GM10847 (cell line): ENCODE data around the gene ZC3H7A.

Experiments
- POLR2A ChIP-seq: IDR thresholded peaks from 2 replicates; pipeline ENCODE4 v1.6.1; 2011; ENCODE audit not compliant: insufficient read length; ENCODE audit errors: extremely low read depth

The ZC3H7A gene

DNA sequence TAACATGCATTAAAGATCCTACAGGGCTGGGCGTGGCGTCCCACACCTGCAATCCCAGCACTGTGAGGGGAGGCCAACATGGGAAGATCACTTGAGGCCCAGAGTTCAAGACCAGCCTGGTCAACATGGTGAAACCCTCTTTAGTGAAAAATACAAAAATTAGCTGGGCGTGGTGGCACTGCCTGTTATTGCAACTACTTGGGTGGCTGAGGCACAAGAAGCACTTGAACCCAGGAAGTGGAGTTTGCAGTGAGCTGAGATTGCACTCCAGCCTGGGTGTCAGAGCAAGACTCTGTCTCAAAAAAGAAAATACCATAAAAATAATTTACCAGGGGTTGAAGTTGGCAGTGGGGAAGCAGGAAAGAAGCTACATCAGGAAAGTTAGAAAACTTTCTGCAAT lies 67.3 kb downstream of the ZC3H7A start:
- no peak for TF ChIP-seq POLR2A

DNA sequence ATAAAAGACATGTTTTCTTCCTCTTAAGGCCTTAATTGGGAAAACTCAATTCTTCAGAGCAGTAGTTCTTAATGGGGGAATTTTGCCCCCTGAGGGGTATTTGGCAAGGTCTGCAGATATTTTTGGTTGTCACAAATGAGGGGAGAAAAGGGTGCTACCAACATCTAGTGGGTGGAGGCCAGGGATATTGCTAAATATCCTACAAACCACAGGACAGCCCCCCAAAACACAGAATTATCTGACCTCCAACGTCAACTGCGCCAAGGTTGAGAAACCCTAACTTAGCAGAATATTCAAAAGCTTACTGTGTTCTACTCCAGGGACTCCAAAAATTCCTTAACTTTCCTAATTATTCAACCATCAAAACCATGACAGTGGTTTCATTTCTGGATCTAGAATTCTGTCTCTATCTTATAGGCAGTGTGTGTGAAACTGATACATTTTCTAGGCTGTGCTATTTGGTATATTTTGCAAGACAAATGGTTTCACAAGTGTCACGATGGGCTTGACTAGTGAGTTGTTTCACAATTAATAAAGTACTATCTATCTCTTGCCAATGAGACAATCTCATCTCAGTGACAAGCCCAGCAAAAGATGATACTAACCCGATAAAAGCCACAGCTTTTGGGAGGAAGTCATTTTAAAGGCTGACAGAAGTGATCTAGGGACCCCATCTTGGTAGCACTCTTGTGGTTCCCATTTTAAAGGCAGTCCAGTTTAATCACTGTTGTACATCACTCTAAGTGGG lies 69.1 kb downstream of the ZC3H7A start:
- TF ChIP-seq POLR2A: no peak

DNA sequence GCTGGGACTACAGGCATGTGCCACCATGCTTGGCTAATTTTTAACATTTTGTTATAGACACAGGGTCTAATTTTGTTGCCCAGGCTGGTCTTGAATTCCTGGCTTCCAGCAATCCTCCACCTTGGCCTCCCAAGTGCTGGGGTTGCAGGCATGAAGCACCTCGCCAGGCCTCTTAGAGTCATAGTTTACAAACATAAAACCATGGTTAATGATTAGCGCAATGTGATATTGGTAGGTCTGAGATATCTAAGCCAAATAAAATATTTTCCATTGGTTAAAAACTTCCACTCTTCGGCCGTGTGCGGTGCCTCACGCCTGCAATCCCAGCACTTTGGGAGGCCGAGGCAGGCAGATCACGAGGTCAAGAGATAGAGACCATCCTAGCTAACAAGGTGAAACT lies 71.0 kb downstream of the ZC3H7A start:
- no peak for TF ChIP-seq POLR2A

DNA sequence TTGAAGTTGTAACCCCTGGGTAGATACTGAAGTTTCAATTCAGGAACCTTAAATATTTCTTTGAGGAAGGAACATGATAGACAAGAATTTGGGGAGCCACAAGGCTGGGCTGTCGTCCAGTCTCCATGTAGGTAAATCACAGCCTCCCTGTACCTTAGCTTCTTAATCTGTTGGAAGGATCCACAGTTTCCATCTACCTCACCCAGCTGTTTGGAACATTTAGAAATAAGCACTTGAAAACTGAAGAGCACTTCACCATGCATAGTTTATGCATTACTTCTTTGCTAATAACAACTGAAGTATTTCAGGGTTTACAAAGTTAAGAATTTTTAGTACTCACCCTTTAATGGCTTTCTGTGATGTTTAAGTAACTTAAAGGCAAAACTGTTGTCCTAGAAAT lies 71.6 kb downstream of the ZC3H7A start:
- TF ChIP-seq POLR2A: no peak

DNA sequence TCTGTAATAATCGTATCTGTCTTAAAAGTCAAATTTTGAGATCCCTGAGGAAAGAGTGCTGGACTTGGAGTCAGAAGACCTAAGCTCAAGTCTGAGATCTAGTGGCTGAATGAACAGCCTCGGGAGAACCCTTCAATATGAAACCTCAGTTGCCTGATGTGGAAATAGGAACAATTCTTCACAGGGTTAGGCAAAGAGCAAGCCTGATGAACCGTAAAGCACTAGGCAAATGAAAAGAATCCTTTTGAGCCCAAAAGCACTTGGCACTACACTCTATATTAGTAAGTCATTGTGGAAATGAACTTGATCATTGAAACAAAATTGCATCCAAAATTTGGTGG lies 74.6 kb downstream of the ZC3H7A start:
- no peak for TF ChIP-seq POLR2A

DNA sequence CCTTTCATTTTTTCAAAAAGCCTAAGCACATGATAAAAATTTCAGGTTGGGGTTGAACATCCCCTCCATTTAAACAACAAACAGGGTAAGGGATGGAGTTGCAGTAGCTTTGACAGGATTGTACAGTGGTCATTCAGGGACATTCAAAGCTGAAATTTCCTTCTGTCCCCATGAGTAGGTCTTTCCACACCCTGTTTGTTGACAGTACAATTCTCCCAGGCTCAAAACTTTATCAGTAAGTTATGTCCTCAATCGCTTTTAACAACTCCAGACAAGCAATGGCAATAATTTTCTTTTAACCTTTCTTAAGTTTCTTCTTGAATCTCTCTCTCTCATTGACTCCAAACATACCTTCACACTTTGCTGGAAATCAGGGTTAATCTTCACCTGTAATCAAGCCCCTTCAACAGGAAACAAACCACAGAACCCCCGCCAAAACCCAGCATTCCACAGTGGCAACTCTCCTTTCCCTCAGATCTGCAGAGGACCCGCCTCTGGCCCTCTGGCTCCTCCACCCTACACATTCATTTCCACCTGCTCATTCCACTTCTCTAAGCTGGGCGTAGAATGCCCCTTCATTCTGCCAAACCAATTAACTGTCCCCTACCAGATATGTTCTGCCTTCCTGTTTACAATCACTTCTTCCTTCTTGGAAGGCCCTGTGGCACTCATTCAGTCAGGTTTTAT lies 75.1 kb downstream of the ZC3H7A start:
- no peak for TF ChIP-seq POLR2A

DNA sequence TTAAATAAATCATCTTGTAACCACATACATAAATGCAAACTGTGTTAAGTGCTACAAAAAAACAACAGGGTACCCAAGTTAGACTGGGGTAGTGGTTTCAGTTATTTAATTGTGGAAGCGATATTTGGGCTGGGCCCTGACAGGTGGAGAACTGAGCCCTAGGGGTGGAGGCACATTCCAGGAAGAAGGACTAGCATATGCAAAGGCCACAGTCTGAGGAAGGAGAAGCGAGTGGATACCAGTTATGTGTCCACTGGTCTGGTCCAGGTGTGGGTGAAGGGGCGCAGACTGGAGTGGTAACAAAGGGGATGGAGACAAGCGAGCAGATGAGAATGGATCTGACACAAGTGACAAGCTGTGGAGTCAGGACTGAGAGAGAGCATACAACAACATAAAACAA lies 77.3 kb downstream of the ZC3H7A start:
- TF ChIP-seq POLR2A: no peak

DNA sequence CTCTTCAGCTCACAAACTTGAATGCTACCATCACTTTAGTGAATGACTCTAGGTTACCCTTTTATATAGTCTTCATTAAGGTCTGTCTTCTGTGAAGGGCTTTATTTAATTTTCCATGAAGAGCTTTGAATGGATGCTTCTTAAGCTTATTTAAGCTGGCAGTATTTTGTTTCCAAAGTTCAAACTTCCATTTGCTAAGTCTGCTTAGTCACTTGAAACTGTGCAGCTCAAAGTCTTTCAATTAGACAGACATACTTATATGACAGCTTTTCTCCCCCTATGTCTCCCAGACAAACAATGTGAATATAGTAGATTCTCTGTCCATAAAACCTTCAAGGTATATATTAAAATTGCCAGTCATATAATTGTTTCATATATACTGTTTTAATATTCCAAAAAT lies 77.9 kb downstream of the ZC3H7A start:
- no peak for TF ChIP-seq POLR2A

DNA sequence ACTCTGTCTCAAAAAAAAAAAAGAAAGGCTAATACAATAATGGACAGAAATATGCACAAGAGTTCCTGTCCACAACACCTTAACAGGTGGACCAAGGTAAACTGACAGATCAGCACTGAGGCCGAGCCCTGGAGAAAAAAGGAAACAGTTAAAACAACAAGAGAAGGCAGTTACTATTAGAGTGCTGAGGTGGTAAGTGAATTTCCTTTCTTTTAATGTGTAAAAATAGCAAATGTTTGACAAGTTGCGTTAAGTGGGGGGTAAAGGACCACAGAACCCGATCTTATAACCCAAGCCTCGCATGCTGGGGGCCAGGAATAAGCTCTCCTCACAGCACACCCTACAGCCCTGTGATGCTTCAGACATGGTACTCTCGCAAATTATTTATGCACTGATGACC lies 79.2 kb downstream of the ZC3H7A start:
- TF ChIP-seq POLR2A: no peak

DNA sequence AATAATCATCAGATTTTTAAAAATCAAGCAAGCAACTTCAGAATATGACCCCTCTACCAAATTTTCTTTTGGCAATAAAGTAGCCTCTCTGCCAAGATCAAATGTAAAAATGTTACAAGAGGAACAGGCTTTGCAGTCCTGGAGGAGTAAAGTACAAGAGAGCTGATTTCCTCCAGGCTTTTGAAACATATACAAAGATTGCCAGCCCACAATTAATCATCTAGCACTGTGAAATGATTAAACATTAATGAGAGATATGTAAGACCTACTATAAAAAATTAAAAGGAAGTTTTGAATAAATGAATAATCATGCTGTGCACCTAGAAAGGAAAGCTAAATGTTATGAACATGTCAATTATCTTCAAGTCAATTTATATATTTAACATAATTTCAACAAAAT lies 80.7 kb downstream of the ZC3H7A start:
- TF ChIP-seq POLR2A: no peak

DNA sequence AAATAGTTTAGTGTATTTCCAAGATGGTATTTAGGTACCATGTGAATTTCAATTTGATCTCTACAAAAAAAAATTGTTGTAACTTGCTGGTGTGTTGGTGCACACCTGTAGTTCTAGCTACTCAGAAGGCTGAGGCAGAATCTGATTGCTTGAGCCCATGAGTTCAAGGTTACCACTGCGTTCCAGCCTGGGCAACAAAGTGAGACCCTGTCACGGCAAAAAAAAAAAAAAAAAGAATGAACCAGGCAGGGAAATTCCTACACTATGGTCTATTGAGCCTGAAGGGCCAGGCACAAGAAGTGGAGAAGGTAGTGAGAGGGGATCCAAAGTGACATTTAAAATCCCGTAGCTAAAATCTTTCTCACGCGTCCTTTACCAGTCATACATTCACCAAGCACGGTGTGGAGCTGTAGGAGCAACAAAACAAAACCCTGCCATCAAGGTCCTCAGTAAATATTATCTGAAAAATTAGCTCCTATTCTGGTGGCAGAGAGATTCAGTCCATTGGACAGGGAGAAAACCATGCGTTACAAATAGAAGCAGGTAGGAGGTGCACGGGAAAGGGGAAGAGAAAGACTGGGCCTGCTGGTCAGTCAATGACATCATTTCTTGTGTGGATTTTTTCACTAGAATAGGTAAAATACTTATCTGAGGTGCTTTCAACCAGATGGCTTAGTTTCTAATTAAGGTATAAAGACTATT lies 81.7 kb downstream of the ZC3H7A start:
- no peak for TF ChIP-seq POLR2A

DNA sequence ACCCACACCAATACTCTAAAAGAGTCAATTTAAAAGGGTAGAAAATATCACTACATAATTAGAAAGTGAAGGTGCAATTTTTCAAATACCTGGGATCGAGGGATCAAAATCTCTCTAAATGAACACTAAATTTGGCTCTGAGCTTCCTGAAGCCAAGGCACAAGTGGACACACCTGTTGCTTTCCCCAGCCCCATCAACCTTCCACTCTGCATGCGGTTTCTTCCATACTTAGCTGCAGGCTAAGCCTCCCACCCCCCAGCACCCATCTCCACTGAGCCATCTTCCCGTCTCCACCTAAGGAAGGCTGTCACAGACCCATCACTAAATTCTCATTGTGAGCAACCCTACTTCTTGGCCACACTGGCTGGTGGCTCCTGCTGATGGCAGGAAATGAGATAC lies 84.9 kb downstream of the ZC3H7A start:
- TF ChIP-seq POLR2A: no peak

DNA sequence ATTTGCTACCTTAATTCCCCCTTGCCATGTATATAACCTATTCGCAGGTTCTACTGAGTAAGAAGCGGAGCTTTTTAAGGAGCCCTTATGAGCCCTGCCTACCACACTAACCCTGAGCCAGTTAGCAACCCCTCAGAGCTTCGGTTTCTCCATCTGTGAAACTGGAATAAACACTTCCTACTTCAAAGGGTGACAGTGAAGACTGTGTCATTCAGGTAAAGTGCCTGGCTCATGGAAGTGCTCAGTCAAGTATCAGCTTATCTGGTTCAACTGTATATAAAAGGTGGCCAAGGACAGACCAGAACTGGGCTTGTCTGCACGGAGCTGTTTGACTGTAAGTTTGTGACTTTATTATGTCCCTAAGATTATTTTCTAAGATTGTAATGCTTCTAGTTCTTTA lies 85.4 kb downstream of the ZC3H7A start:
- TF ChIP-seq POLR2A: no peak

DNA sequence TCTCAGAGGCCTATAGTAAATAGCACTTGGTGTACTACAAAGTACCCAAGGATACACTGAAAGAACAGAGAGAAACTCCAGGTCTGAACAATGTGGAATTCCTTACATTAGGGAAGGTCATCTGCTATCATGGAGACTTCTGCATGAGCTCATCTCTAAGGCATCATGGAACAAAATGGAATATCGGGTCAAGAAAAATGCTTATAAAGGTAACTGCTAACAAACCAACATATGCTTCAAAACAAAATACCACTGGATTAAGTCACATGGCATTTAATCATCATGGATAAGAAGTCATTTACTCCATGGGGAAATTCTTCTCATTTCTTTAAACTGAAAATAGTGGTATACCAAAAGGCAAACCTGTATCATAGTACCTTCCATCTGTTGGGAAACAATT lies 88.6 kb downstream of the ZC3H7A start:
- no peak for TF ChIP-seq POLR2A

DNA sequence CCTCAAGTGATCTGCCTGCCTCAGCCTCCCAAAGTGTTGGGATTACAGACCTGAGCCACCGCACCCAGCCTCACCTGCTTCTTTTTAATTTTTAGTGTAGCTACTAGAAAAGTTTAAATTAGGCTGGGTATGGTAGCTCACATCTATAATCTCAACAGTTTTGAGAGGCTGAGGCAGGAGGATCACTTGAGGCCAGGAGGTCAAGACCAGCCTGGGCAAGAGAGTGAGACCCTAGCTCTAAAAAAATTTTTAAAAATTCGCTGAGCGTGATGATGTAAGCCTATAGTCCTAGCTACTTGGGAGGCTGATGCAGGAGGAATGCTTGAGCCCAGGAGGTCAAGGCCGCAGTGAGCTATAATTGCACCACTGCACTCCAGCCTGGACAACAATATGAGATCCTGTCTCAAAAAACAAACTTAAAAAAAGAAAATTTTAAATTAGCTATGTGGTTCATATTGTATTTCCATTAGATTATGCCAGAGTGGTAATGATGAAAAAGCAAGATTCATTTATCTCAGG lies 89.3 kb downstream of the ZC3H7A start:
- TF ChIP-seq POLR2A: no peak

DNA sequence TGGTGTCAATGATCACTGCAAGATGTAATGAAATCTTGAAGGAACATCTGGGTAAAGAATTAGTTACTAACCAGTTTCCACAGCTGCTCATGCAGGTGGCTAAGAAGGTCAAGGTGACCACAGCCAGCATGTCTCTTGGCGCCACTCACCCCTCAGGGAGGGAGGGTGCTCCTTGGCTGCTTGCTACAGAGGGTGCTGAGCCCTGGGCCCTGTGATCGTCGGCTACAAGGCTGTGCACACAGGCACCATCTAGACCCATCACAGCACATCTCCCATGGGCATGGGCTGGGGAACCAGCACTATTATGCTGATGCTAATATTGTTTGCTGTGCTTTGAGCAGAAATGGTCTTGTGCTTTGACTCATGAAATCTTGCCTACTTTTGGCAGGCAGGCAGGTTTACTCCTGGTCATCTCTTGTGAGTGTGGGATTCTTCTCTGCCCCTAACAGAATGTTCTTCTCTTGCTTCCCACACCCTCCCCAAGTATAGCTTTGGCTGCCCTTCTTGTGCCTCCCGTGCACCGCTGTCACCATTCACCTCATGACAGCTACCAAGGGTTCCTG lies 90.8 kb downstream of the ZC3H7A start:
- TF ChIP-seq POLR2A: no peak
